GM23338 (cell line): ENCODE measurements around the gene EXOSC7.

ENCODE experiments used
- CTCF ChIP-seq, 2 experiments: fragments of 200-600 bp in 1 of 2; sonication (generic) in 1 of 2; conservative IDR thresholded peaks; 2 replicates each; pipeline versions ENCODE4 v1.5.1 to v1.6.1; 2016 to 2017; ENCODE audit warnings: antibody characterized with exemption in 2 of 2, low read depth in 2 of 2, mild to moderate bottlenecking in 2 of 2, moderate library complexity in 1 of 2
- POLR2AphosphoS5 ChIP-seq: IDR thresholded peaks from 2 replicates; pipeline ENCODE4 v1.6.1; 2016; ENCODE audit warnings: antibody characterized with exemption, low read depth

- TF ChIP-seq CTCF (conservative IDR thresholded peaks at IDR 0.05; ENCODE audit: low read depth in 2 of 2), result no peak
- TF ChIP-seq POLR2AphosphoS5, result no peak
Measured at GRCh38 chr3:44995142-44995770, 19.2 kb downstream of the EXOSC7 start.
